Endothelial cell of umbilical vein (primary cell): Measurements from ENCODE around the gene CCDC97. TPM values are rescaled to one million over a fixed set of nuclear protein-coding genes. Genes with fewer than 3 reads are reported as not detected.

ENCODE experiments used
- BruUV-seq: library from RNA; stranded (reverse); fragments of 400-500 nt; replicated peaks from 2 replicates; lab custom pipeline; 2021; lab: Mats Ljungman, UMichigan
- CTCF ChIA-PET: fragments of 300-600, 350-600 bp; sonication (Branson Sonifier 250); formaldehyde crosslinking; loops from one replicate; lab custom pipeline; 2021; ENCODE audit warnings: antibody characterized with exemption, inconsistent platforms; lab: Charles Lee
- POLR2A ChIA-PET: fragments of 300-600, 350-600 bp; sonication (Branson Sonifier 250); formaldehyde crosslinking; loops from one replicate; lab custom pipeline; 2021; ENCODE audit warnings: antibody characterized with exemption, inconsistent platforms; lab: Charles Lee
- DNase-seq: peaks from one replicate; pipeline ENCODE4 v3.0.0-alpha.2; 2011; ENCODE audit warnings: low read depth, low spot score
- FAIRE-seq: peaks from 2 replicates; lab custom pipeline; 2011; peaks lifted over from hg19 to GRCh38; lab: Jason Lieb, UNC
- H2AFZ ChIP-seq: 2 replicates; pipeline ENCODE4 v1.6.0; 2012; ENCODE audit warnings: low read depth, low read length, control low read depth, inconsistent platforms
- H3K27ac ChIP-seq: 2 replicates; pipeline ENCODE4 v1.5.1; 2011; ENCODE audit warnings: low read depth, mild to moderate bottlenecking, control low read depth, low read length, moderate library complexity; ENCODE audit not compliant: insufficient read depth
- H3K27me3 ChIP-seq, 2 experiments: 2 replicates each; pipeline versions ENCODE4 v1.6.0 to v1.6.1; 2011; ENCODE audit warnings: low read length in 2 of 2, mixed read lengths in 1 of 2; ENCODE audit not compliant: control insufficient read depth in 2 of 2, insufficient read depth in 2 of 2
- H3K36me3 ChIP-seq, 2 experiments: 2 replicates in 1 of 2; 3 replicates in 1 of 2; pipeline ENCODE4 v1.5.1; 2011; ENCODE audit warnings: low read length in 2 of 2, mild to moderate bottlenecking in 1 of 2, moderate library complexity in 1 of 2; ENCODE audit not compliant: control insufficient read depth in 2 of 2, insufficient read depth in 2 of 2; ENCODE audit errors: extremely low read depth in 1 of 2
- H3K4me1 ChIP-seq: 3 replicates; pipeline ENCODE4 v1.5.1; 2011; ENCODE audit warnings: mild to moderate bottlenecking, low read length; ENCODE audit not compliant: control insufficient read depth, insufficient read depth; ENCODE audit errors: extremely low read depth
- H3K4me2 ChIP-seq: 2 replicates; pipeline ENCODE4 v1.6.1; 2011; ENCODE audit warnings: low read length, control low read depth, mixed read lengths; ENCODE audit not compliant: insufficient read depth
- H3K4me3 ChIP-seq, 3 experiments: fragments of 200-600 bp in 1 of 3; sonication (generic), shearing (Covaris generic) in 1 of 3; replicated peaks in 1 of 3; 2 replicates each; pipeline ENCODE4 v1.5.1; 2011 to 2016; ENCODE audit warnings: control low read depth in 3 of 3, low read length in 3 of 3, mild to moderate bottlenecking in 2 of 3, inconsistent platforms in 1 of 3, low read depth in 1 of 3, moderate library complexity in 1 of 3; ENCODE audit not compliant: insufficient read depth in 1 of 3
- H3K79me2 ChIP-seq: 2 replicates; pipeline ENCODE4 v1.6.0; 2012; ENCODE audit warnings: low read length, inconsistent platforms; ENCODE audit not compliant: control insufficient read depth, insufficient read depth
- H3K9ac ChIP-seq: replicated peaks from 2 replicates; pipeline ENCODE3; 2011; ENCODE audit warnings: low read length, control low read depth; ENCODE audit not compliant: insufficient read depth; ENCODE audit errors: extremely low read depth
- H3K9me1 ChIP-seq: replicated peaks from 3 replicates; pipeline ENCODE4 v1.6.0; 2011; ENCODE audit warnings: mild to moderate bottlenecking, low read length; ENCODE audit not compliant: control insufficient read depth, insufficient read depth; ENCODE audit errors: extremely low read depth
- H3K9me3 ChIP-seq: replicated peaks from 2 replicates; pipeline ENCODE4 v1.5.1; 2012; ENCODE audit warnings: low read length, inconsistent platforms; ENCODE audit not compliant: control insufficient read depth, insufficient read depth
- H4K20me1 ChIP-seq: replicated peaks from 2 replicates; pipeline ENCODE3; 2011; ENCODE audit warnings: mild to moderate bottlenecking, low read length; ENCODE audit not compliant: control insufficient read depth, insufficient read depth; ENCODE audit errors: extremely low read depth
- CTCF ChIP-seq, 2 donors: IDR thresholded peaks; 1 replicate in 1 of 2; 2 replicates in 1 of 2; pipeline ENCODE4 v1.5.1; 2011; ENCODE audit warnings: low read length in 2 of 2, mild to moderate bottlenecking in 2 of 2, moderate library complexity in 2 of 2, control low read depth in 1 of 2, inconsistent platforms in 1 of 2, low read depth in 1 of 2; ENCODE audit not compliant: insufficient read depth in 1 of 2; ENCODE audit errors: extremely low read depth in 1 of 2
- EZH2 ChIP-seq: IDR thresholded peaks from 2 replicates; pipeline ENCODE4 v1.6.1; 2012; ENCODE audit warnings: borderline replicate concordance, low read depth, mild to moderate bottlenecking, moderate library complexity, low read length, inconsistent platforms; ENCODE audit not compliant: severe bottlenecking
- FOS ChIP-seq: IDR thresholded peaks from 2 replicates; pipeline ENCODE4 v1.6.1; 2011; ENCODE audit warnings: mild to moderate bottlenecking, low read length, moderate library complexity, borderline replicate concordance; ENCODE audit not compliant: insufficient read depth
- GATA2 ChIP-seq: IDR thresholded peaks from 2 replicates; pipeline ENCODE4 v1.7.0; 2011; ENCODE audit warnings: low read depth, mild to moderate bottlenecking, moderate library complexity, mixed read lengths, low read length; ENCODE audit not compliant: insufficient read length, insufficient read depth
- JUN ChIP-seq: IDR thresholded peaks from 2 replicates; pipeline ENCODE4 v1.6.1; 2011; ENCODE audit warnings: borderline replicate concordance, low read depth; ENCODE audit not compliant: insufficient read length, insufficient read depth
- MAX ChIP-seq: IDR thresholded peaks from 2 replicates; pipeline ENCODE4 v1.6.1; 2011; ENCODE audit not compliant: insufficient read depth, insufficient read length
- MYC ChIP-seq: IDR thresholded peaks from one replicate; pipeline ENCODE4 v1.6.1; 2011; ENCODE audit warnings: mild to moderate bottlenecking, low read depth, low read length
- POLR2A ChIP-seq: IDR thresholded peaks from 2 replicates; pipeline ENCODE4 v1.6.1; 2012; ENCODE audit warnings: low read depth, mild to moderate bottlenecking, control low read depth, low read length
- POLR2AphosphoS5 ChIP-seq: IDR thresholded peaks from 2 replicates; pipeline ENCODE4 v1.6.1; 2012; ENCODE audit warnings: low read depth, mild to moderate bottlenecking, control low read depth, low read length, moderate library complexity; ENCODE audit not compliant: insufficient read depth
- dilution Hi-C: fragments of 300-500 bp; cut with MboI; formaldehyde crosslinking; loops from one replicate; pipeline ENCODE4 v1.15.0; 2019; ENCODE audit warnings: low sequenced_read_pairs; ENCODE audit not compliant: extremely low pct_ligation_motif_present
- intact Hi-C: fragments of 100-400 bp; cut with micrococcal nuclease; formaldehyde crosslinking; loops from one replicate; pipeline ENCODE4 v1.10.0; 2022
- polyA plus RNA-seq, 4 experiments: library from polyadenylated mRNA; depleted of rRNA in 3 of 4; stranded (reverse) in 3 of 4; unstranded in 1 of 4; fragments of >200 nt; gene quantifications; 2 replicates each; pipeline versions ENCODE4 v1.2.1 to v1.2.3, GENCODE V29; 2011 to 2012; ENCODE audit warnings: missing spikeins in 1 of 4
- total RNA-seq: library from RNA; stranded (reverse); gene quantifications from 2 replicates; pipeline ENCODE4 v1.2.3, GENCODE V29; 2021

CCDC97 gene
- total and polyA plus RNA-seq, 2 donors (not counting 3 experiments of a cell fraction or from before 2014, with no cell fraction given), result 20.7 to 27.2 TPM

- peaks cover 19 to 42% of the 10 kb centered on the region in 2 experiments for H3K36me3 ChIP-seq
- H3K4me3 ChIP-seq, result no peak overlapping the region
- ChIA-PET POLR2A (no interaction called here), CTCF (interaction anchor here (1.0 kb wide), 2 partner anchors 22 to 127 kb away, joined by 4 read pairs; no protein-coding TSS in a partner anchor)
- intact Hi-C loops, result no loop called here
- peaks cover 36% of the 10 kb centered on the region for H3K4me1 ChIP-seq
- no peaks in the 10 kb centered on the region for H3K9me3 ChIP-seq
- peaks cover 25% of the 10 kb centered on the region for H3K79me2 ChIP-seq
- H2AFZ ChIP-seq, result no peak overlapping the region
- H3K9me1 ChIP-seq, result no peaks in the 10 kb centered on the region
- H3K27ac ChIP-seq, result no peak overlapping the region
- dilution Hi-C loops, result no loop called here
- H3K27me3 ChIP-seq, result no peaks in the 10 kb centered on the region
- BruUV-seq, result no TSS peak
- no peak overlapping the region for H3K4me2 ChIP-seq
- FAIRE-seq (no peak), DNase-seq (no peak)
- H4K20me1 ChIP-seq, result no peaks in the 10 kb centered on the region
- no peak overlapping the region for H3K9ac ChIP-seq
- TF ChIP-seq JUN (no peak), GATA2 (no peak), EZH2 (no peak), FOS (no peak), MYC (no peak), MAX (no peak), POLR2AphosphoS5 (no peak), CTCF (IDR thresholded peaks at IDR 0.05; ENCODE audit: extremely low read depth in 1 of 2, insufficient read depth in 1 of 2, low read depth in 1 of 2, low read length in 2 of 2) (no peak), POLR2A (no peak)
Observed at GRCh38 chr19:41330946-41331678, 21.1 kb downstream of the CCDC97 start.
